Measurements from ENCODE around the gene TMOD3. TPM values are rescaled to one million over a fixed set of nuclear protein-coding genes. Genes with fewer than 3 reads are reported as not detected.

Gene TMOD3
- total and polyA plus RNA-seq, 2 of the 8 experiments (the other 6 are each of a cell fraction or from before 2014, with no cell fraction given) = 3.9 to 29.0 TPM

- FAIRE-seq = no peak
- H3K56ac ChIP-seq (replicated peaks; ENCODE audit: insufficient read length, low read depth, low read length) = no peak overlapping the region
These were observed 75.5 kb downstream of the TMOD3 start for GRCh38 chr15:51904931-51905330.

More at GRCh38 chr15:51904931-51905330, 75.5 kb downstream of the TMOD3 start:
- DNase-seq (ENCODE audit: low read depth in 1 of 2, low spot score in 2 of 2) = no peak
- Histone ChIP-seq H3K79me2 (ENCODE audit: control insufficient read depth in 1 of 2, insufficient read depth in 2 of 2, low read length in 2 of 2) (no peaks in the 10 kb centered on the region), H3K36me3 (ENCODE audit: control insufficient read depth in 2 of 4, insufficient read depth in 4 of 4, low read length in 3 of 4) (peaks cover 0 to 13% (median 5%) of the 10 kb centered on the region in 4 experiments; a peak in 4 of 8 replicates), H2AFZ (ENCODE audit: low read length) (no peak overlapping the region), H4K5ac (ENCODE audit: insufficient read length, low read depth, low read length) (no peak overlapping the region), H3K27ac (ENCODE audit: low read depth, low read length) (no peak overlapping the region), H4K91ac (replicated peaks; ENCODE audit: insufficient read length, low read length) (no peak overlapping the region), H2AK5ac (ENCODE audit: low read depth, low read length) (no peak overlapping the region), H2BK5ac (ENCODE audit: low read depth, low read length) (no peak overlapping the region), H4K20me1 (replicated peaks in 1 of 2; ENCODE audit: control insufficient read depth in 1 of 2, insufficient read depth in 2 of 2, low read length in 2 of 2) (no peaks in the 10 kb centered on the region), H3K4me1 (replicated peaks in 1 of 4; ENCODE audit: control insufficient read depth in 3 of 4, insufficient read depth in 4 of 4, low read length in 3 of 4) (no peaks in the 10 kb centered on the region), H2BK12ac (ENCODE audit: low read depth, low read length) (no peak overlapping the region), H3K23me2 (ENCODE audit: low read depth, low read length) (no peaks in the 10 kb centered on the region), H4K8ac (ENCODE audit: extremely low read depth, insufficient read depth, low read length) (no peak overlapping the region), H2BK120ac (replicated peaks; ENCODE audit: low read depth, low read length) (no peak overlapping the region), H3K27me3 (replicated peaks in 1 of 4; ENCODE audit: control insufficient read depth in 3 of 4, extremely low read depth in 1 of 4, insufficient read depth in 3 of 4, low read length in 3 of 4) (peaks cover 0 to 1% (median 0%) of the 10 kb centered on the region in 4 experiments; a peak in 1 of 7 replicates), H3K9ac (replicated peaks in 1 of 4; ENCODE audit: extremely low read depth in 1 of 4, low read depth in 3 of 4, low read length in 3 of 4) (no peak overlapping the region; a peak in 1 of 7 replicates), H3K9me3 (ENCODE audit: insufficient read depth in 2 of 2, low read depth in 1 of 2, low read length in 1 of 2) (no peaks in the 10 kb centered on the region), H3K4ac (replicated peaks; ENCODE audit: insufficient read length, low read depth, low read length) (no peak overlapping the region), H3K23ac (ENCODE audit: insufficient read length) (no peak overlapping the region), H3K14ac (ENCODE audit: insufficient read length) (no peak overlapping the region), H2BK15ac (ENCODE audit: low read length) (no peak overlapping the region), H3K79me1 (ENCODE audit: low read depth, low read length) (no peaks in the 10 kb centered on the region), H2BK20ac (ENCODE audit: low read length) (no peak overlapping the region), H3K18ac (ENCODE audit: extremely low read depth, low read length) (no peak overlapping the region), H3K4me2 (ENCODE audit: insufficient read depth in 1 of 2, low read depth in 2 of 2, low read length in 2 of 2) (no peak overlapping the region), H3K4me3 (ENCODE audit: extremely low read depth in 1 of 4, insufficient read depth in 2 of 4, low read depth in 3 of 4, low read length in 4 of 4) (no peak overlapping the region)
- 74% methylated on average over 4 of the region's 4 CpGs; no CpG with 5 or more reads in 1 of the 2 experiments for WGBS, 2 experiments (ENCODE audit: extremely low coverage in 1 of 2, insufficient coverage in 1 of 2, insufficient read length in 1 of 2, insufficient replicate concordance in 2 of 2, low coverage in 1 of 2, low lambda C conversion rate in 2 of 2, missing lambda C conversion rate in 1 of 2)
- TF ChIP-seq MAX (IDR thresholded peaks at IDR 0.05) (no peak), USF2 (IDR thresholded peaks at IDR 0.05; ENCODE audit: low read length) (no peak), CREB1 (IDR thresholded peaks at IDR 0.05) (no peak), E2F6 (IDR thresholded peaks at IDR 0.05) (no peak), HDAC2 (IDR thresholded peaks at IDR 0.05; ENCODE audit: borderline replicate concordance in 1 of 2, low read depth in 2 of 2, low read length in 2 of 2) (no peak)
- POLR2A ChIA-PET (ENCODE audit: partially characterized antibody) = no interaction called here
- CTCF ChIA-PET (ENCODE audit: partially characterized antibody) = interaction anchor here (0.6 to 3.9 kb wide), 25 partner anchors 8 to 557 kb away, joined by 3 to 26 read pairs (median 5); no protein-coding TSS in a partner anchor
